Measurements from ENCODE around the gene DISC1. TPM values are rescaled to one million over a fixed set of nuclear protein-coding genes. Genes with fewer than 3 reads are reported as not detected.

Gene DISC1
- polyA plus RNA-seq, 1 of the 3 experiments (the other 2 are of a cell fraction) = 1.7 TPM

- no peaks in the 10 kb centered on the region for H3K9me3 ChIP-seq
- no peaks in the 10 kb centered on the region for H3K27me3 ChIP-seq (ENCODE audit: insufficient read depth)
- 50% methylated on average over 1 of the region's 1 CpG for WGBS (ENCODE audit: low lambda C conversion rate)
- CTCF ChIA-PET = interaction anchor here (1.9 kb wide), 1 partner anchor 29 kb away, joined by 5 read pairs; no protein-coding TSS in a partner anchor
- H3F3A ChIP-seq (replicated peaks; ENCODE audit: insufficient read depth) = no peaks in the 10 kb centered on the region
- no peak for DNase-seq
- H3K9me2 ChIP-seq = no peaks in the 10 kb centered on the region
- H3K27ac ChIP-seq (ENCODE audit: low read depth in 2 of 2, low read length in 1 of 2) = no peak overlapping the region
- no peaks in the 10 kb centered on the region for H3K4me1 ChIP-seq (ENCODE audit: control insufficient read depth in 1 of 2, insufficient read depth in 2 of 2, low read depth in 1 of 2, low read length in 1 of 2)
- no peak overlapping the region for H3K9ac ChIP-seq
- H3K4me3 ChIP-seq (ENCODE audit: low read depth in 2 of 2, low read length in 1 of 2) = no peak overlapping the region
- no peak overlapping the region for H3K4me2 ChIP-seq
- no peak overlapping the region for H2AFZ ChIP-seq (ENCODE audit: low read depth)
- no peaks in the 10 kb centered on the region for H4K20me1 ChIP-seq (ENCODE audit: insufficient read depth)
- POLR2A ChIA-PET = no interaction called here
- no peaks in the 10 kb centered on the region for H3K36me3 ChIP-seq (replicated peaks in 1 of 2; ENCODE audit: control insufficient read depth in 1 of 2, insufficient read depth in 2 of 2, low read length in 1 of 2)
- TF ChIP-seq NRF1 (IDR thresholded peaks at IDR 0.05; ENCODE audit: low read depth, low read length) = no peak
- TF ChIP-seq EP300 (IDR thresholded peaks at IDR 0.05; ENCODE audit: borderline replicate concordance in 1 of 2, low read depth in 1 of 2, low read length in 1 of 2) = no peak
- no peak for TF ChIP-seq RCOR1 (IDR thresholded peaks at IDR 0.05; ENCODE audit: low read length)
- TF ChIP-seq MAX (IDR thresholded peaks at IDR 0.05; ENCODE audit: low read depth) = no peak
- TF ChIP-seq TCF12 (IDR thresholded peaks at IDR 0.05) = no peak
- no peak for TF ChIP-seq TEAD4 (IDR thresholded peaks at IDR 0.05; ENCODE audit: borderline replicate concordance, insufficient read depth)
- TF ChIP-seq SIN3A (IDR thresholded peaks at IDR 0.05; ENCODE audit: borderline replicate concordance, low read depth, low read length) = no peak
- TF ChIP-seq POLR2AphosphoS5 (IDR thresholded peaks at IDR 0.05; ENCODE audit: low read depth, low read length) = no peak
- no peak for TF ChIP-seq SMC3 (IDR thresholded peaks at IDR 0.05; ENCODE audit: low read depth, low read length)
- TF ChIP-seq MEF2A (IDR thresholded peaks at IDR 0.05; ENCODE audit: borderline replicate concordance, low read depth) = no peak
- TF ChIP-seq RFX5 (IDR thresholded peaks at IDR 0.05; ENCODE audit: low read length) = no peak
- no peak for TF ChIP-seq ELF1 (IDR thresholded peaks at IDR 0.05)
- TF ChIP-seq TAF1 (IDR thresholded peaks at IDR 0.05; ENCODE audit: borderline replicate concordance, low read depth, low read length) = no peak
- TF ChIP-seq CHD2 (IDR thresholded peaks at IDR 0.05; ENCODE audit: low read length, partially characterized antibody) = no peak
- no peak for TF ChIP-seq USF2 (IDR thresholded peaks at IDR 0.05; ENCODE audit: borderline replicate concordance, low read depth, low read length)
- no peaks in the 10 kb centered on the region for H3K79me2 ChIP-seq (ENCODE audit: insufficient read depth)
These were observed 451.2 kb downstream of the DISC1 start for GRCh38 chr1:232077809-232078208.

GRCh38 chr1:232084584-232085223 is 458.1 kb downstream of the DISC1 start:
- CTCF ChIA-PET = no interaction called here
- DNase-seq = no peak
- whole genome bisulfite sequencing (ENCODE audit: low lambda C conversion rate) = 82% methylated on average over 6 of the region's 6 CpGs

More at GRCh38 chr1:232084584-232085223, 458.1 kb downstream of the DISC1 start:
- Histone ChIP-seq H3K27me3 (ENCODE audit: insufficient read depth) (no peaks in the 10 kb centered on the region), H3K27ac (ENCODE audit: low read depth in 2 of 2, low read length in 1 of 2) (no peak overlapping the region), H3K9ac (no peak overlapping the region), H3F3A (replicated peaks; ENCODE audit: insufficient read depth) (no peaks in the 10 kb centered on the region), H3K79me2 (ENCODE audit: insufficient read depth) (no peaks in the 10 kb centered on the region), H4K20me1 (ENCODE audit: insufficient read depth) (no peaks in the 10 kb centered on the region), H3K4me2 (no peak overlapping the region), H3K4me3 (ENCODE audit: low read depth in 2 of 2, low read length in 1 of 2) (no peak overlapping the region), H3K9me3 (no peaks in the 10 kb centered on the region), H3K4me1 (ENCODE audit: control insufficient read depth in 1 of 2, insufficient read depth in 2 of 2, low read depth in 1 of 2, low read length in 1 of 2) (no peaks in the 10 kb centered on the region), H2AFZ (ENCODE audit: low read depth) (no peak overlapping the region), H3K9me2 (no peaks in the 10 kb centered on the region), H3K36me3 (replicated peaks in 1 of 2; ENCODE audit: control insufficient read depth in 1 of 2, insufficient read depth in 2 of 2, low read length in 1 of 2) (no peaks in the 10 kb centered on the region)
- TF ChIP-seq REST (IDR thresholded peaks at IDR 0.05; ENCODE audit: low read depth, low read length) (peak; percentile 91), RCOR1 (IDR thresholded peaks at IDR 0.05; ENCODE audit: low read length) (no peak)
- POLR2A ChIA-PET = no interaction called here

Measured in SK-N-SH (cell line).